Liver (tissue), 9 donors: ENCODE results near the gene LAMTOR2. TPM values are rescaled to one million over a fixed set of nuclear protein-coding genes. Genes with fewer than 3 reads are reported as not detected.

ENCODE experiments used
- DNase-seq: peaks from one replicate; pipeline ENCODE4 v3.0.0-alpha.2; 2017; ENCODE audit warnings: low spot score
- H3K27ac ChIP-seq, 2 donors: one replicate each; pipeline ENCODE4 v1.7.0; 2013; ENCODE audit warnings: inconsistent platforms in 2 of 2, low read length in 2 of 2, control low read depth in 1 of 2, low read depth in 1 of 2, mild to moderate bottlenecking in 1 of 2
- H3K27me3 ChIP-seq, 4 donors: one replicate each; pipeline versions ENCODE4 v1.6.1 to v1.7.0; 2013; ENCODE audit warnings: low read length in 3 of 4, inconsistent platforms in 1 of 4, mild to moderate bottlenecking in 1 of 4, moderate library complexity in 1 of 4; ENCODE audit not compliant: control insufficient read depth in 4 of 4, insufficient read depth in 4 of 4
- H3K36me3 ChIP-seq, 4 donors: one replicate each; pipeline versions ENCODE4 v1.6.1 to v1.7.0; 2013; ENCODE audit warnings: low read length in 3 of 4, mild to moderate bottlenecking in 3 of 4, low read depth in 1 of 4, moderate library complexity in 1 of 4; ENCODE audit not compliant: control insufficient read depth in 4 of 4, insufficient read depth in 3 of 4
- H3K4me1 ChIP-seq, 4 donors: one replicate each; pipeline versions ENCODE4 v1.6.1 to v1.7.0; 2013; ENCODE audit warnings: low read length in 3 of 4, mild to moderate bottlenecking in 3 of 4, moderate library complexity in 1 of 4; ENCODE audit not compliant: control insufficient read depth in 4 of 4, insufficient read depth in 4 of 4
- H3K4me3 ChIP-seq, 3 donors: one replicate each; pipeline versions ENCODE4 v1.6.1 to v1.7.0; 2013; ENCODE audit warnings: low read length in 3 of 3, control low read depth in 1 of 3, low read depth in 1 of 3, mild to moderate bottlenecking in 1 of 3
- H3K9ac ChIP-seq, 2 donors: one replicate each; pipeline ENCODE4 v1.7.0; 2013; ENCODE audit warnings: low read length in 2 of 2, mild to moderate bottlenecking in 2 of 2, moderate library complexity in 2 of 2, control low read depth in 1 of 2, low read depth in 1 of 2
- H3K9me3 ChIP-seq, 4 donors: one replicate each; pipeline versions ENCODE4 v1.6.1 to v1.7.0; 2013; ENCODE audit warnings: low read length in 3 of 4; ENCODE audit not compliant: control insufficient read depth in 4 of 4
- EGR1 ChIP-seq, 2 donors: IDR thresholded peaks; 2 replicates each; pipeline ENCODE4 v1.6.1; 2016 to 2018; ENCODE audit warnings: antibody characterized with exemption in 2 of 2, low read depth in 2 of 2
- FOXA1 ChIP-seq: IDR thresholded peaks from 2 replicates; pipeline ENCODE4 v1.6.1; 2016; ENCODE audit warnings: antibody characterized with exemption
- FOXA2 ChIP-seq: IDR thresholded peaks from 2 replicates; pipeline ENCODE4 v1.6.1; 2016; ENCODE audit warnings: antibody characterized with exemption
- HNF4A ChIP-seq, 2 donors: conservative IDR thresholded peaks; 2 replicates each; pipeline ENCODE4 v1.6.1; 2016; ENCODE audit warnings: antibody characterized with exemption in 2 of 2, mild to moderate bottlenecking in 2 of 2
- HNF4G ChIP-seq: IDR thresholded peaks from 2 replicates; pipeline ENCODE4 v1.6.1; 2016; ENCODE audit warnings: antibody characterized with exemption
- JUND ChIP-seq, 2 donors: IDR thresholded peaks; 2 replicates each; pipeline ENCODE4 v1.6.1; 2016; ENCODE audit warnings: antibody characterized with exemption in 2 of 2
- NR2F2 ChIP-seq: IDR thresholded peaks from 2 replicates; pipeline ENCODE4 v1.6.1; 2016; ENCODE audit warnings: antibody characterized with exemption
- RAD21 ChIP-seq, 2 donors: IDR thresholded peaks; 2 replicates each; pipeline ENCODE4 v1.6.1; 2016; ENCODE audit warnings: antibody characterized with exemption in 2 of 2, mild to moderate bottlenecking in 2 of 2
- SP1 ChIP-seq: IDR thresholded peaks from 2 replicates; pipeline ENCODE4 v1.6.1; 2018; ENCODE audit warnings: antibody characterized with exemption, mild to moderate bottlenecking
- TAF1 ChIP-seq: conservative IDR thresholded peaks from 2 replicates; pipeline ENCODE4 v1.6.1; 2016; ENCODE audit warnings: antibody characterized with exemption, mild to moderate bottlenecking
- YY1 ChIP-seq: IDR thresholded peaks from 2 replicates; pipeline ENCODE4 v1.6.1; 2016; ENCODE audit warnings: antibody characterized with exemption, mild to moderate bottlenecking
- WGBS: extraction: QIAGEN DNeasy Blood & Tissue Kit; methylation state at CpG from one replicate; pipeline ENCODE4 v1.1.7; 2013; 5-methylcytosine and 5-hydroxymethylcytosine counted together
- polyA plus RNA-seq, 2 donors: library from polyadenylated mRNA; stranded (reverse) in 1 of 2; unstranded in 1 of 2; fragments of 200-250 nt in 1 of 2; fragments of >200 nt in 1 of 2; fragmentation: Nextera tagmentation in 1 of 2; extraction: Ambion mirVana in 1 of 2; gene quantifications; one replicate each; pipeline versions ENCODE4 v1.2.1 to v1.2.3, GENCODE V29; 2013 to 2015
- total RNA-seq, 2 donors: library from RNA; depleted of rRNA; stranded (reverse); fragments of >200 nt; gene quantifications; one replicate each; pipeline ENCODE4 v1.2.3, GENCODE V29; 2014
- TF ChIP-seq, protein P1 (sequence below): fragments of 150-350 bp; IDR thresholded peaks from 2 replicates; pipeline ENCODE4 v1.5.1; 2017; ENCODE audit warnings: improper control_type of control experiment, low read depth, low read length; ENCODE audit not compliant: missing input control
- TF ChIP-seq, protein P2 (sequence below): IDR thresholded peaks from 2 replicates; pipeline ENCODE4 v1.6.1; 2016; ENCODE audit warnings: antibody characterized with exemption, mild to moderate bottlenecking
- TF ChIP-seq, protein P3 (sequence below): IDR thresholded peaks from 2 replicates; pipeline ENCODE4 v1.6.1; 2016; ENCODE audit warnings: antibody characterized with exemption
- TF ChIP-seq, protein P4 (sequence below): IDR thresholded peaks from 2 replicates; pipeline ENCODE4 v1.6.1; 2016; ENCODE audit warnings: antibody characterized with exemption
- donor health status: healthy.
- donor health status: healthy.
- donor health status: healthy.
- donor health status: healthy.
- donor health status: healthy.

Gene LAMTOR2
- total and polyA plus RNA-seq, 4 donors: 30.4 to 152 (median 79.0) TPM

DNA sequence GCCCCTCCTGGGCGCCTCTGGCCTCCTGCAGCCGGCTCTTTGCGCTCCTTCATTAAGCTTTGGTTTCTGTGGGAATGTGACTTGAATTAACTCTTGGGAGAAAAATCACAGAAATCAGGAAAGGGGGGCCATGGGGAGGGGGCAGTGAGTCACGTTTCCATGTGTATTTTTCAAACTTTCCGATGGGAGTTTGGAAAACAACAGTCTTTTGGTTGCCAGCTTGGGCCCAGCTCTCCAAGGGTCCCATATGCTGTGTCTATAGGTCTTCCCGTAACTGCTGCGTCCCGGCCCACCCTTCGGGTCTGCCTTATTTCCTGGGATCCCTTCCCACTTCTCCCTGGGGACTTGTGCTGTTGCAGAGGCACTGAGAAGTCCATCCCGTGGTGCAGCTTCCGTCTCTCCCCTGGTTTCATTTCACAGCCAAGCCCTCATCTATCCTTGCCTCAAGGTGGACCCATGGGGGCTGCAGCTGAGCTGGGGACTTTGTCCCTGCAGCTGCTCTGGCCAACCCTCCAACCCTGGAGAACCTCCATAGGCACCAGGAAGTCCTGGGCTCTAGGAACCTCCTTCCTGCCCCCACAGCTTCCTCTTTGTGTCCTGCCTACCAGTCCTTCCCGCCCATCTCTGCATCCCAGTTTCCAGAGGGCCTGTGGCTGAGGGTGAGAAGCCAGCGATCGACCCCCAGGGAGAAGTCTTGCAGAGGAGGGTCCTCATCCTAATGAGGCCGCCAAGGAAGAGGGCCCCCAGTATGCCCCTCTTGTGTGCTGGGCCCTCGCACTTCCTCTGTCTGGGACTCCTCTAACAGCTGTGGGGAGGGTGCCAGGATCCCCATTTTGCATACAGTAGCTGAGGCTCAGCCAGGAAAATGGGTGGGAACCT lies 48.3 kb downstream of the LAMTOR2 start:
- TF ChIP-seq EGR1 (IDR thresholded peaks at IDR 0.05; ENCODE audit: low read depth in 2 of 2) (no peak), FOXA1 (no peak), TAF1 (no peak), FOXA2 (no peak), HNF4G (no peak), RAD21 (IDR thresholded peaks at IDR 0.05) (no peak), HNF4A (conservative IDR thresholded peaks at IDR 0.05) (no peak), SP1 (no peak), YY1 (no peak)
- TF ChIP-seq, protein P1, sequence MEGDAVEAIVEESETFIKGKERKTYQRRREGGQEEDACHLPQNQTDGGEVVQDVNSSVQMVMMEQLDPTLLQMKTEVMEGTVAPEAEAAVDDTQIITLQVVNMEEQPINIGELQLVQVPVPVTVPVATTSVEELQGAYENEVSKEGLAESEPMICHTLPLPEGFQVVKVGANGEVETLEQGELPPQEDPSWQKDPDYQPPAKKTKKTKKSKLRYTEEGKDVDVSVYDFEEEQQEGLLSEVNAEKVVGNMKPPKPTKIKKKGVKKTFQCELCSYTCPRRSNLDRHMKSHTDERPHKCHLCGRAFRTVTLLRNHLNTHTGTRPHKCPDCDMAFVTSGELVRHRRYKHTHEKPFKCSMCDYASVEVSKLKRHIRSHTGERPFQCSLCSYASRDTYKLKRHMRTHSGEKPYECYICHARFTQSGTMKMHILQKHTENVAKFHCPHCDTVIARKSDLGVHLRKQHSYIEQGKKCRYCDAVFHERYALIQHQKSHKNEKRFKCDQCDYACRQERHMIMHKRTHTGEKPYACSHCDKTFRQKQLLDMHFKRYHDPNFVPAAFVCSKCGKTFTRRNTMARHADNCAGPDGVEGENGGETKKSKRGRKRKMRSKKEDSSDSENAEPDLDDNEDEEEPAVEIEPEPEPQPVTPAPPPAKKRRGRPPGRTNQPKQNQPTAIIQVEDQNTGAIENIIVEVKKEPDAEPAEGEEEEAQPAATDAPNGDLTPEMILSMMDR: no peak
- TF ChIP-seq, protein P2, sequence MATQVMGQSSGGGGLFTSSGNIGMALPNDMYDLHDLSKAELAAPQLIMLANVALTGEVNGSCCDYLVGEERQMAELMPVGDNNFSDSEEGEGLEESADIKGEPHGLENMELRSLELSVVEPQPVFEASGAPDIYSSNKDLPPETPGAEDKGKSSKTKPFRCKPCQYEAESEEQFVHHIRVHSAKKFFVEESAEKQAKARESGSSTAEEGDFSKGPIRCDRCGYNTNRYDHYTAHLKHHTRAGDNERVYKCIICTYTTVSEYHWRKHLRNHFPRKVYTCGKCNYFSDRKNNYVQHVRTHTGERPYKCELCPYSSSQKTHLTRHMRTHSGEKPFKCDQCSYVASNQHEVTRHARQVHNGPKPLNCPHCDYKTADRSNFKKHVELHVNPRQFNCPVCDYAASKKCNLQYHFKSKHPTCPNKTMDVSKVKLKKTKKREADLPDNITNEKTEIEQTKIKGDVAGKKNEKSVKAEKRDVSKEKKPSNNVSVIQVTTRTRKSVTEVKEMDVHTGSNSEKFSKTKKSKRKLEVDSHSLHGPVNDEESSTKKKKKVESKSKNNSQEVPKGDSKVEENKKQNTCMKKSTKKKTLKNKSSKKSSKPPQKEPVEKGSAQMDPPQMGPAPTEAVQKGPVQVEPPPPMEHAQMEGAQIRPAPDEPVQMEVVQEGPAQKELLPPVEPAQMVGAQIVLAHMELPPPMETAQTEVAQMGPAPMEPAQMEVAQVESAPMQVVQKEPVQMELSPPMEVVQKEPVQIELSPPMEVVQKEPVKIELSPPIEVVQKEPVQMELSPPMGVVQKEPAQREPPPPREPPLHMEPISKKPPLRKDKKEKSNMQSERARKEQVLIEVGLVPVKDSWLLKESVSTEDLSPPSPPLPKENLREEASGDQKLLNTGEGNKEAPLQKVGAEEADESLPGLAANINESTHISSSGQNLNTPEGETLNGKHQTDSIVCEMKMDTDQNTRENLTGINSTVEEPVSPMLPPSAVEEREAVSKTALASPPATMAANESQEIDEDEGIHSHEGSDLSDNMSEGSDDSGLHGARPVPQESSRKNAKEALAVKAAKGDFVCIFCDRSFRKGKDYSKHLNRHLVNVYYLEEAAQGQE: no peak
- TF ChIP-seq, protein P3, sequence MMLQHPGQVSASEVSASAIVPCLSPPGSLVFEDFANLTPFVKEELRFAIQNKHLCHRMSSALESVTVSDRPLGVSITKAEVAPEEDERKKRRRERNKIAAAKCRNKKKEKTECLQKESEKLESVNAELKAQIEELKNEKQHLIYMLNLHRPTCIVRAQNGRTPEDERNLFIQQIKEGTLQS: no peak
- TF ChIP-seq, protein P4, sequence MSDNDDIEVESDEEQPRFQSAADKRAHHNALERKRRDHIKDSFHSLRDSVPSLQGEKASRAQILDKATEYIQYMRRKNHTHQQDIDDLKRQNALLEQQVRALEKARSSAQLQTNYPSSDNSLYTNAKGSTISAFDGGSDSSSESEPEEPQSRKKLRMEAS: no peak
- H3K36me3 ChIP-seq: no peaks in the 10 kb centered on the region
- no peaks in the 10 kb centered on the region for H3K9me3 ChIP-seq
- no peak overlapping the region for H3K4me3 ChIP-seq
- no peak overlapping the region for H3K9ac ChIP-seq
- no peaks in the 10 kb centered on the region for H3K27me3 ChIP-seq
- H3K27ac ChIP-seq: peak overlapping the region; percentile 11 to 22
- H3K4me1 ChIP-seq: peaks cover 0 to 10% (median 7%) of the 10 kb centered on the region in 4 donors
- DNase-seq: no peak
- 80% methylated on average over 16 of the region's 16 CpGs for WGBS

DNA sequence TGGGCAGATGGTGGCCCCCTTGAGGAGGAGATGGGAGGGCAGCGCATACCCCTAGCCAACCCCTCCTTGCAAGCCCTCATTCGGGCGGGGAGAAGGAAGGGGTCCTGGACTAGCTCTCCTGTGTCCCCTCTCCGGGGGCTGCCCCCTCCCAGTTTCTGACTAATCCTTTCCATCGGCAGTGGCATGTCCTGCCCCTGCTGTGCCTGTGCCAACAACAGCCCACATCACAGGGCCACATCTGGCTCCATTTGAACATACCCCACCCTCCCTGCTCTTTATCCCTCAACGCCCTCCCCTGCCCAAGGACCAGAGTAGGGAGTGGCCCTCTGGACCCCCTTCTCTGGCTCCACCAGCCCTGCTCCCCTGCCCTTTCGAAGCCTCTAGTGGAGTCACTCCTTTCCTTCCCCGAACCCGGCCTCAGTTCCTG lies 49.0 kb downstream of the LAMTOR2 start:
- no peaks in the 10 kb centered on the region for H3K27me3 ChIP-seq
- H3K4me1 ChIP-seq: peaks cover 0 to 10% (median 7%) of the 10 kb centered on the region in 4 donors
- peak overlapping the region; percentile 11 to 22 for H3K27ac ChIP-seq
- TF ChIP-seq JUND (IDR thresholded peaks at IDR 0.05): peak in 1 of 2 donors; percentile 12
- no peak for TF ChIP-seq NR2F2
- H3K4me3 ChIP-seq: no peak overlapping the region
- H3K9ac ChIP-seq: no peak overlapping the region
- DNase-seq: no peak
- H3K9me3 ChIP-seq: no peaks in the 10 kb centered on the region
- WGBS: 70% methylated on average over 9 of the region's 9 CpGs
- no peaks in the 10 kb centered on the region for H3K36me3 ChIP-seq
